NCI-H2107 (cell line): Measurements from ENCODE around the gene PATE4.
"Not testable (repeated sequence)": the region's sequence is repeated elsewhere in the genome, so short reads cannot be mapped to it uniquely, and the experiment has no call there.

Experiments used
- DNase-seq: peaks from one replicate; lab custom pipeline; 2025; lab: John Stamatoyannopoulos, UW

Gene PATE4

DNA sequence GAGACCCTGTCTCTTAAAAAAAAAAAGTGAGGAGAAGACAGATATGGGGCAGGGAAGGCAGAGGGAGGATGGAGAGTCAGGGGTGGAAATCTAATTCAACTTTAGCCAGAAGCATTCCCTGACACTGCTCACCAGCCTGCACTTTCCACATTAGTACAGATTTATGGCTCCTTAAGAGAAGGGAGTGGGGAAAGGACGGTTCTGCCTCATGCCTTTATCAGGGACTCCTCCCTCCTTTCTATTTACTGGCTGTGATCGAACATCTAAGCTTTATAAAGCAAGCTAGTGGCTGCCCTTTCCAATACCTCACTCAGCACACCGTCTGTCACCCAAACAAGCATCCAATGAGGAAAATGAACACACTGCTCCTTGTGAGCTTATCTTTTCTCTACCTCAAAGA lies at the start of gene PATE4:
PATE4 (plus strand) TSS at position 301 of the 400 bp plus-strand sequence; CDS start at position 345, 44 bp downstream.
- no peak for DNase-seq

- no peak for DNase-seq
Observed at GRCh38 chr11:125784678-125785077, 48.4 kb upstream of the PATE4 start.

DNA sequence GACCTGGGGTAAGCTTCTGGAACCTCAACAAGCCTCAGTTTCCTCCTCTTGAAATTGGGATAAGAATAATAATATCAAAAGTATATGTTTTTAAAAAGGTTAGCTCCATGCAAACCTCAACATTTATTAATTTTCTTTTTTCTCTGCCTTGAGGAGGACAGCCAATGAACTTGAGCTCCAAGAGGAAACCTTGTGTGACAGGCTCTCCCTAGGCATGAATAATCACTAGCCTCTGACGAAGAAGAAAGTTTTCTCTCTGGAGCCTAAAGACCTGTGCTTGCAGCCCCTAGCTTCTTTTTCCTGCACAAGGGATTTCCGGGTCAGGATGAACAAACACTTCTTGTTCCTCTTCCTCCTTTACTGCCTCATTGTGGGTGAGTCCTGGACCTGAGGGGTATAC lies 45.3 kb upstream of the PATE4 start, which contains the start of gene PATE3:
PATE3 (plus strand) TSS at position 301 of the 400 bp plus-strand sequence; CDS start at position 326, 25 bp downstream.
- DNase-seq, result no peak

DNA sequence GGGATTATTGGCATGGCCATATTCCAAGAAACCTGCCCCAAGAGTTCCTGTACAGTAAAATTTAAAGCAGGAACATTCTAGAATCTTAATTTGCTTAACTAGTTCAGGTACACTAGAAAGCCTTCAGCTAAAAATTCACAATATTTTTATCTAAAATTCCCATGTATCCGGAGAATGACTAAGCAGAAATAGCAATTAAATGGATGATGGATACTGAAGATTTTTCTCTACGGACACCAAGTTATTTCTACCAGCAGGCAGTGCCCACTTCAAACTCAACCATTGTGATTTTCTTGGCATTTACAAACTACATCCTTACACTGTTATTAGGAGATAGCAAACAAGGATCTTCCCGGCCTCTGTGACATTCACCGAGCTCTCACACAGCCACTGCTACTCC lies 42.3 kb upstream of the PATE4 start:
- no peak for DNase-seq

GRCh38 chr11:125797641-125798040 lies 35.5 kb upstream of the PATE4 start:
- no peak for DNase-seq

DNA sequence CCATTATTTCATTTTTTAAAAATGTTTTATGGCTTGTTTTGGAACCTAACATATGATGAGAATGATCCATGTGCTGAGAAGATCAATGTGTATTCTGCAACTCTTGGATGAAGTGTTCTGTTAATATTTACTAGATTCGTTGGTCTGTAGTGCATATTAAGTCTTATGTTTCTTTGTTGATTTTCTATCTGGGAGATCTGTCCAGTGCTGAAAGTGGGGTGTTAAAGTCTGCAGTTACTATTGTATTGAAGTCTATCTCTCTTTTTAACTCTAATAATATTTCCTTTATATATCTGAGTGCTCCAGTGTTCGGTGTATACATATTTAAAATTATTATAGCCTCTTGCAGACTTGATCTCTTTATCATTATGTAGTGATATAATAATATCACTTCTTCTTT lies 33.3 kb upstream of the PATE4 start:
- no peak for DNase-seq

- no peak for DNase-seq
Observed at GRCh38 chr11:125802387-125802786, 30.7 kb upstream of the PATE4 start.

GRCh38 chr11:125807909-125808308 lies 25.2 kb upstream of the PATE4 start:
- no peak for DNase-seq

DNA sequence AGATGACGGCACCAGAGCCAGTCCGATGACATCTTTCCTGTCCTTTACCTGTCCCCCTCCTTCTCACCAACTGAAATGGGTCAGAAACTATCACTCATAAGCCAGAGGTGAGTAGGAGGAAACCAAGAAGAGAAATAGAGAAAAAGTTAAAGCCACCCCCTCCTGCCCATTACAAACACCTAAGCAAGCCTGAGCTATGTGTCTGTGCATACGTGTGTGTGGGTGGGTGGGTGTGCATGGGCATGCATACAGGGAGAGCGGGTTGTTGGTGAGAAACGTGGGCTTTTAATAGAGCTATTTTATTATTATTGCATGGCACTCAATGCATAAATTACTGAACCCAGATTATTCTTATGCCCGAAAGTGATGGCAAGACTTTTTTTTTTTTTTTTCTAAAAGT lies 2.6 kb downstream of the PATE4 start:
- no peak for DNase-seq

DNA sequence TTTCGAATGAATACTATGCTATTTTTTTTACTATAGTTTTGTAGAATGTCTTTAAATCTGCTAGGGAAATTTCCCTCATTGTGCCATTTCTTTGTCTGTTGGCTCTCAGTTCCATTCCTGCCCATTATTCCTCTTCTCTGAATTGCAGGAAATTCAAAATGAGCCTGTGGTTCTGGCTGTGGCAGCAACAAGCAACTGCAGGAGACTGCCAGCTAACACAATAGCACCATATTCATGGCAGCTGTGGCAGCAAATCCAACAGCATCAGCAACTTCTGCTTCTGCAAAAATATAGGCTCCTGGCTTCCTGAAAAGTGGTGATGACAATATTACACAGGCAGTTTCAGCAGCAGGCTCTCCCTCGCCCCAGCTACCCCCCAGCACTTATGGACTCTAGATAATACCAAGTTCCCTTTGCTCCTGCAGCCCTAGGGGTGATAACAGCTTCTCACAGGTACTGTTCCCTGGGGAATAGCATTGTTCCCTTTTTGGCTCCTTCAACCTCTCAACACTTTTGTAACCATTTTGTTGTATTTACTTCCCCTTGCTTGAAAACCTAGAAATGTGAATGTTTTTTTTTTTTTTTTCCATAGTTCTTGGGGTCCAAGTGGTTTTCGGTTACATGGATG lies 9.3 kb downstream of the PATE4 start:
- no peak for DNase-seq

DNA sequence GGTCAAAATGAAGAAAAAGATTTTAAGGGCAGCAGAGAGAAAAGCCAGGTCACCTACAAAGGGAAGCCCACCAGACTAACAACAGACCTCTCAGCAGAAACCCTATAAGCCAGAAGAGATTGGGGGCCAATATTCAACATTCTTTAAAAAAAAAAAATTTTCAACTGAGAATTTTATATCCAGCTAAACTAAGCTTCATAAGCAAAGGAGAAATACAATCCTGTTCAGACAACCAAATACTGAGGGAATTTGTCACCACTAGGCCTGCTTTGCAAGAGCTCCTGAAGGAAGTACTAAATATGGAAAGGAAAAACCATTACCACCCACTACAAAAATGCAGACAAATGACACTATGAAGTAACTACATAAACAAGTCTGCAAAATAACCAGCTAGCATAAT lies 13.1 kb downstream of the PATE4 start:
- DNase-seq, result no peak

DNA sequence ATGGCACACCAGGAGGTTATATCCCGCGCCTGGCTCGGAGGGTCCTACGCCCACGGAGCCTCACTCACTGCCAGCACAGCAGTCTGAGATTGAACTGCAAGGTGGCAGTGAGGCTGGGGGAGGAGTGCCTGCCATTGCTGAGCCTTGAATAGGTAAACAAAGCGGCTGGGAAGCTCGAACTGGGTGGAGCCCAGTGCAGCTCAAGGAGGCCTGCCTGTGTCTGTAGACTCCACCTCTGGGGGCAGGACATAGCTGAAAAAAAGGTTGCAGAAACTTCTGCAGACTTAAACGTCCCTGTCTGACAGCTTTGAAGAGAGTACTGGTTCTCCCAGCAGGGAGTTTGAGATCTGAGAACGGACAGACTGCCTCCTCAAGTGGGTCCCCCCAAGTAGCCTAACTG lies 24.6 kb downstream of the PATE4 start:
- not testable (repeated sequence) for DNase-seq

DNA sequence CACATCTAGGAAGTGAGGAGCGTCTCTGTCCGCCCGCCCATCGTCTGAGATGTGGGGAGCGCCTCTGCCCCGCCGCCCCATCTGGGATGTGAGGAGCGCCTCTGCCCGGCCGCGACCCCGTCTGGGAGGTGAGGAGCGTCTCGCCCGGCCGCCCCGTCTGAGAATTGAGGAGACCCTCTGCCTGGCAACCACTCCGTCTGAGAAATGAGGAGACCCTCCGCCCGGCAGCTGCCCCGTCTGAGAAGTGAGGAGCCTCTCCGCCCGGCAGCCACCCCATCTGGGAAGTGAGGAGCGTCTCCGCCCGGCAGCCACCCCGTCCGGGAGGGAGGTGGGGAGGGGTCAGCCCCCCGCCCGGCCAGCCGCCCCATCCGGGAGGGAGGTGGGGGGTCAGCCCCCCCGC lies 29.7 kb downstream of the PATE4 start:
- DNase-seq, result not testable (repeated sequence)

- DNase-seq, result not testable (repeated sequence)
Observed at GRCh38 chr11:125865354-125865753, 32.2 kb downstream of the PATE4 start.

DNA sequence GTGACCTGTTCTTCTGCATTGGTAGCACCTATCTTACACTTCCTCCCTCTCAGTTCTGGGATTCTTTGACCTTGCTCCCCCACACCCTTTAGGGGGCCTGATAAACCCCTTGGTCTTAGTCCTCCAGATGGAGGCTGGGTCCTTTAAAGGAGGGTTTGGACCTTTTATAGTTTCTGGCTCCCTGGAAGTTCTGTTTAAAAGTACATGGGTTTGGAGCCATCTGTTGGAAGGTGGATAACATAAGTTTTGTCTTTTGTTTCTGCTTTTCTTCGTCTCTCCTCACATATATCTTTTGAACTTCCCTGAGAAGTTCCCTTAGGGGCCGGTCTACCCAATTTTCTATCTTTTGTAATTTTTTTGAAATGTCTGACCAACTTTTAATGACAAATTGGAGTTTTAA lies 36.4 kb downstream of the PATE4 start:
- DNase-seq, result no peak

DNA sequence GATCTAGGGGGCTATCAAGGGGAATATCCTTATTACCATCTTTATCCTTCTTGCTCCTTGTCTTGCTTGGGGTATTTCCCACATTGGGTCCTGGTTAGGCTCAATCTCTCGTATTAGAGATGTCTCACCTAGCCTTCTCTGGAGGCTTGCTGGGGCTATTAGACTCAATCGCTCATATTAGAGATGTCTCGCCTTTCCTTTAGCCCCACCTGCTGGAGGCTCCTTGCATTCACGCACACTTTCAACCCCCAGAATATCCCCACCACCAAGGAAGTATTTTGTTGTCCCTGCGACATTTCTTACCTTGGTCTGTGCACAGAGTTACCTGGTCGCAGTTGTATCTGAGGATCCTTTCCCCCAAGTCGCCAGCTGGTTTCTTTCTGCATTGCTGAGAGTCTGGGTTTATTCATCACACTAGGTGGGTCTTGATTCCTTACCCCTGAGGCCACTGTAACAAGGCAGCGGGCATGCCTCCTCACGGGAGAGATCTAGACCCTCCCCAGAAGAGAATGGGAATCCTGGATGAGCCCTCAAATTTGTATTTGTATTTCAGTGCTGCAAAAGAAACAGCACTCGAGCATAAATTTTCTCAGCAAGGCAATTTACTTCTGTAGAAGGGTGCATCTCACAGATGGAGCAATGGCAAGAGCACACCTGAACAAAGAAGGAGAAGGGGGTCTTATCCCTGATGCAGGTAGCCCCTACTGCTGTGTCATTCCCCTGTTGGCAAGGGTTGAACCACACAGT lies 38.4 kb downstream of the PATE4 start:
- DNase-seq, result no peak

DNA sequence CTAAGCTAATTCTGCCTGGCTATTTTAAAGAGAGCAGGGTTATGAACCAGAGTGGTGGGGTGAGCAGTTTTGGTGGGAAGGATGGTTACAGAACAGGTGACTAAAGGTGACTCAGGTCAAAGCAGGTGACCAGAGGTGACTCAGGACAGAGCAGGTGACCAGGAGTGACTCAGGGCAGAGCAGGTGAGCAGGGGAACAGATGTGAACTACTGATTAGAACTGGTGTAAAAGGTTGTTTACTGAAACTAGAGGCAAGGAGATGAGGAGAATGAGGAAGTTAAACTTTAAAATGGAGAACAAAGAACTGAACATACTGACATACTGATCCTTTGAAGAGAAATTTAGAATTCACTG lies 39.0 kb downstream of the PATE4 start:
- no peak for DNase-seq

GRCh38 chr11:125873881-125874555 lies 40.9 kb downstream of the PATE4 start:
- no peak for DNase-seq

DNA sequence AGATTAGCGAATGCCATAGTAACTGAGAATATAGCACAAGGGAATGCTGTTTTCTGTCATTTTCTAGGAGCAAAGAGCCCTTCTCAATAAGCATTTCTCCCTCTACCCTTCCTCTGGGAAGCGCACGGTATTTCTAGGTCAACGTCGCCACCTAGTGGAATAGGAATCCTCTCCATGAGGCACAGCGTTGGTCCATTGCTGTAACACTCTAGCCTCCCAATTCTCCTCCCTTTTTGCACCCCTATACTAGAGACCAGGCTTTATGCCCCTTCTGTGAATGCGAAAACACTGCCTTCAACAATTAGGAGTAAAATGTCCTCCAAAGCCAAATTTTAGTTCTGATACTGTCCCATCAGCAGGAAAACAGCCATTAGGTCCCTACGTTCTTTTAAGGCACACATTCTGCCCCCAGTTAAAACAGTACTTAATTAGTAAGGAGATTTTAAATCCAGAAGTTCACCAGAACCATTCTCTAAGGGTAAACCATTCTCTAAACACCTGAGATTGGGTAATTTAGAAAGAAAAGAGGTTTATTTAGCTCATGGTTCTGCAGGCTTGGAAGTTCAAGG lies 41.5 kb downstream of the PATE4 start:
- peak; percentile 1 for DNase-seq

GRCh38 chr11:125881291-125881690 lies 48.2 kb downstream of the PATE4 start:
- DNase-seq, result no peak

DNA sequence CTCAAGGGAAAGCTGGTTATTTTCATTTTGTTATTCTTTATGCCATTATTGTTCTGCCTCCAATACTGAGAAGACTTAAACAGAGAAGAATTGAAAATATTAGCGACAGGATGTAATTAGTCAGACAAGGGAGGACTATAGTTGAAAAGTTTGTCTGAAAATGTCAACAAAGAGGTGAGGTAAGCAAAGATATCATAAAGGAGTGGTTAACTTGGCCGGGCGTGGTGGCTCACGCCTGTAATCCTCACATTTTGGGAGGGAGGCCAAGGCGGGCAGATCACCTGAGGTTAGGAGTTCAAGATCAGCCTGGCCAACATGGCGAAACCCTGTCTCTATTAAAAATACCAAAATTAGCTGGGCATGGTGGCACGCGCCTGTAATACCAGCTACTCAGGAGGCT lies 50.3 kb downstream of the PATE4 start:
- no peak for DNase-seq

GRCh38 chr11:125886997-125887372 lies 53.9 kb downstream of the PATE4 start:
- no peak for DNase-seq
